Breast epithelium (tissue), 4 donors: ENCODE results near the gene C5. TPM values are rescaled to one million over a fixed set of nuclear protein-coding genes. Genes with fewer than 3 reads are reported as not detected.

Source experiments
- DNase-seq, 2 donors: peaks; one replicate each; pipeline ENCODE4 v3.0.0-alpha.2; 2019; ENCODE audit warnings: low spot score in 2 of 2
- H3K27ac ChIP-seq, 2 donors: fragments of 200-600 bp; sonication (generic) in 1 of 2; one replicate each; pipeline ENCODE4 v1.5.1; 2016 to 2019; ENCODE audit warnings: mild to moderate bottlenecking in 1 of 2
- H3K27me3 ChIP-seq, 2 donors: fragments of 200-600 bp; sonication (generic) in 1 of 2; one replicate each; pipeline versions ENCODE4 v1.5.1 to v1.6.0; 2017 to 2019; ENCODE audit warnings: control low read depth in 1 of 2, mild to moderate bottlenecking in 1 of 2
- H3K36me3 ChIP-seq: fragments of 200-600 bp; one replicate; pipeline ENCODE4 v1.5.1; 2019
- H3K4me1 ChIP-seq, 2 donors: fragments of 200-600 bp; sonication (generic); one replicate each; pipeline ENCODE4 v1.5.1; 2016 to 2019; ENCODE audit warnings: control low read depth in 1 of 2
- H3K4me3 ChIP-seq, 3 donors: fragments of 200-600 bp; sonication (generic); 1 replicate in 2 of 3; 2 replicates in 1 of 3; pipeline ENCODE4 v1.5.1; 2016 to 2019; ENCODE audit warnings: mild to moderate bottlenecking in 3 of 3, moderate library complexity in 2 of 3
- H3K9me3 ChIP-seq, 2 donors: fragments of 200-600 bp; sonication (generic) in 1 of 2; one replicate each; pipeline ENCODE4 v1.5.1; 2016 to 2019; ENCODE audit warnings: control low read depth in 1 of 2
- CTCF ChIP-seq, 3 donors: fragments of 450-650 bp; IDR thresholded peaks; one replicate each; pipeline ENCODE4 v1.5.1; 2016 to 2017; ENCODE audit warnings: antibody characterized with exemption in 3 of 3, mild to moderate bottlenecking in 3 of 3, moderate library complexity in 3 of 3
- POLR2A ChIP-seq: fragments of 450-650 bp; IDR thresholded peaks from one replicate; pipeline ENCODE4 v1.6.1; 2016; ENCODE audit warnings: antibody characterized with exemption, mild to moderate bottlenecking, moderate library complexity
- POLR2AphosphoS5 ChIP-seq, 3 donors: sonication (generic); formaldehyde crosslinking; IDR thresholded peaks; one replicate each; pipeline ENCODE4 v1.6.1; 2017; ENCODE audit warnings: antibody characterized with exemption in 3 of 3
- intact Hi-C: fragments of 100-400 bp; cut with DNase I; formaldehyde crosslinking; loops from one replicate; pipeline ENCODE4 v1.15.1; 2023; ENCODE audit warnings: low total_unique reads
- total RNA-seq, 3 donors: library from RNA; depleted of rRNA; stranded (reverse); fragments of >200 nt; gene quantifications; one replicate each; pipeline ENCODE4 v1.1.0, GENCODE V29; 2016

The C5 gene
- total RNA-seq, 3 donors from 2014 or later = 5.9 to 22.7 (median 13.2) TPM

GRCh38 chr9:120950421-120951388, 99.4 kb downstream of the C5 start:
- TF ChIP-seq CTCF (IDR thresholded peaks at IDR 0.05) (no peak), POLR2A (no peak), POLR2AphosphoS5 (IDR thresholded peaks at IDR 0.05) (no peak)
- H3K9me3 ChIP-seq = no peaks in the 10 kb centered on the region
- H3K27me3 ChIP-seq = no peaks in the 10 kb centered on the region
- intact Hi-C loops = no loop called here
- H3K27ac ChIP-seq = no peak overlapping the region
- H3K36me3 ChIP-seq = no peaks in the 10 kb centered on the region
- no peaks in the 10 kb centered on the region for H3K4me1 ChIP-seq
- DNase-seq = no peak
- no peak overlapping the region for H3K4me3 ChIP-seq

GRCh38 chr9:120949290-120949689, 100.8 kb downstream of the C5 start:
- Histone ChIP-seq H3K4me3 (no peak overlapping the region), H3K36me3 (no peaks in the 10 kb centered on the region), H3K27me3 (no peaks in the 10 kb centered on the region), H3K4me1 (no peaks in the 10 kb centered on the region), H3K27ac (no peak overlapping the region), H3K9me3 (no peaks in the 10 kb centered on the region)
- no peak for DNase-seq
- TF ChIP-seq POLR2A = no peak
- intact Hi-C loops = no loop called here

- Histone ChIP-seq H3K4me1 (no peaks in the 10 kb centered on the region), H3K27me3 (no peaks in the 10 kb centered on the region), H3K9me3 (no peaks in the 10 kb centered on the region), H3K4me3 (no peak overlapping the region), H3K27ac (no peak overlapping the region), H3K36me3 (no peaks in the 10 kb centered on the region)
- TF ChIP-seq POLR2A (no peak), CTCF (IDR thresholded peaks at IDR 0.05) (no peak), POLR2AphosphoS5 (IDR thresholded peaks at IDR 0.05) (no peak)
- intact Hi-C loops = no loop called here
- DNase-seq = no peak
Observed at GRCh38 chr9:120948824-120949223, 101.3 kb downstream of the C5 start.

- no peaks in the 10 kb centered on the region for H3K27me3 ChIP-seq
- no peak overlapping the region for H3K4me3 ChIP-seq
- no peaks in the 10 kb centered on the region for H3K9me3 ChIP-seq
- intact Hi-C loops = no loop called here
- H3K36me3 ChIP-seq = no peaks in the 10 kb centered on the region
- H3K27ac ChIP-seq = no peak overlapping the region
- no peaks in the 10 kb centered on the region for H3K4me1 ChIP-seq
- DNase-seq = no peak
- TF ChIP-seq CTCF (IDR thresholded peaks at IDR 0.05) (no peak), POLR2A (no peak), POLR2AphosphoS5 (IDR thresholded peaks at IDR 0.05) (no peak)
Observed at GRCh38 chr9:120947222-120947621, 102.9 kb downstream of the C5 start.

- Histone ChIP-seq H3K4me3 (no peak overlapping the region), H3K27me3 (no peaks in the 10 kb centered on the region), H3K9me3 (no peaks in the 10 kb centered on the region), H3K27ac (no peak overlapping the region), H3K4me1 (no peaks in the 10 kb centered on the region), H3K36me3 (no peaks in the 10 kb centered on the region)
- DNase-seq = no peak
- intact Hi-C loops = no loop called here
- no peak for TF ChIP-seq POLR2A
- TF ChIP-seq CTCF (IDR thresholded peaks at IDR 0.05) = no peak
Observed at GRCh38 chr9:120946259-120946658, 103.8 kb downstream of the C5 start.
